ENCODE data around the gene YWHAE.
A peak's percentile ranks its signal among the peaks of the same experiment; 100 is the strongest.
"Not testable (repeated sequence)": the region's sequence is repeated elsewhere in the genome, so short reads cannot be mapped to it uniquely, and the experiment has no call there.

YWHAE gene

GRCh38 chr17:1399679-1400512, at the start of gene YWHAE:
Gene YWHAE (minus strand): TSS chr17:1400222. CDS start chr17:1400110, 112 bp downstream.
- peak; percentile 66 for FAIRE-seq

DNA sequence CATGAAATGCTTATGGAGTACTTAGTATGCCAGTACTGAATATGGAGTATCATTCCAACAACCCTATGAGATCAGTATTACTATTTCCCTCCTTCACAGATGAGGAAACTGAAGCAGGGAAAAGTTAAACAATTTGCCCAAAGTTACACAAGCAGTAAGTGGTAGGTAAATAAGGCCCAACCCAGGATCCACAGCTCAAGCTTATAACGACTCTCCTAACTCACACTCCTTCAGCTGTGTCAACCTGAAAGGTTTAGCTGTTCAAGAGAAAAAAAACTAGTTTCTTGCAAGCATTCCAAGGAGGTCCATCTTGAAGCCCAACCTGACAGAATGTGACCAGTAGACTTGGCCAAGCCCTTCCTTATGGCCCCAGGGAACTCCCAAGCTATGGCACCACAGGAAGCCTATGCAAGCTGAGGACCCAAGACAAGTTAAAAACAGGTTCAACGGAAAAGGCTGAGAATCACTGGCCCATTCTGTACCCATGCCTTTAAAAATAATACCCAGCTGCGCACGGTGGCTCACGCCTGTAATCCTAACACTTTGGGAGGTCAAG, 49.5 kb upstream of the YWHAE start:
- no peak for FAIRE-seq

DNA sequence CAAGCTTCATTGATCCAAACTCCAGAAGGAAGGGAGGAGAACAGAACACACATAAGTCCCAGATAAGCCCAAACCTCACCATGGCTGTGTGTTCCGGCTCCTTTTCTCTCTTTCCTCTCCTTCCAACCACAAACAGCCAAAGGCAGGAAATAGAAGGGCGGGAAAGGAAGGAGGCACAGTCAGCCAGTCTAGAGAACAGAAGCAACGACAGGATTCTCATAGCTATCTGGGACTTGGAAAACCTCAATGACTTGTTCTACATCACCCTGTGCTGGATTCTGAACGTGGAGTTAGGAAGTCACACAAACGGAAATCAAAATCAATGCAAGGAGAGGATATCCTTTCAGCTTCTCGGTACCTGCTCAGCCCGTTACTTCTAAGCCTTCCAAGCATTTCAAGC, 47.0 kb upstream of the YWHAE start:
- no peak for FAIRE-seq

DNA sequence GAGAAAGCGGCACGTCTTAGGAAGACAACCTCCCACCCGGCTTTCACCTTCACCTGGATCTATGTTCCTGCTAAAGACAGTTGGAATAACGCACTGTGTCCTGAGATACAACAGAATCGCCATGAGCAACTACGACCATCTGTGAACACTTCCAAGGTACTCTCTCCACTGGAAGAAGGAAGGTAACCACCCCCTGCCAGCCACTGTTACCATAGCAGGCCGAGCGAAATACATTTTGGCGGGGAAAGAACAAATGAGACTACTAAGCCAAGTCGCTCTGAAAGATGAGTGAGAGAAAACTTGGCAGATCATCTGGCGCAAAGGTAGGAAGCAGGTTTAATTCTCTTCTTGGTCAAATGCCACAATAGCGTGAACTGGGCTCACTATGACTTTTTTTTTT, 46.2 kb upstream of the YWHAE start:
- FAIRE-seq = no peak

DNA sequence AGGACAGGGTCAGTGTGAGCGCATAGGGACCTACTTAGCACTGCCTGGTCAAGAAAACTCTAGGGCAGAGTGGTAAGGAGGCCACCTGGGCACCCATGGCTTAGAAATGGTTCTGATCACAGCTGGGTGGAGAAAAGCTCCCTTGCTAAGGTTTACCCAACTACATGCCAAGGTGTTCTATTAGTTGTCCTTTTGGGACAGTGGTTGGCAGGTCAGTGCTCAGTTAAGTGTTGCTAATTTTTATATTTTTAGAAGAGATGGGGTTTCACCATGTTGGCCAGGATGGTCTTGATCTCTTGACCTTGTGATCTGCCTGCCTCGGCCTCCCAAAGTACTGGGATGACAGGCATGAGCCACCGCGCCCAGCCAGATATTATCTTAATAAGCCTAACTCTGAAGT, 45.7 kb upstream of the YWHAE start:
- not testable (repeated sequence) for FAIRE-seq

DNA sequence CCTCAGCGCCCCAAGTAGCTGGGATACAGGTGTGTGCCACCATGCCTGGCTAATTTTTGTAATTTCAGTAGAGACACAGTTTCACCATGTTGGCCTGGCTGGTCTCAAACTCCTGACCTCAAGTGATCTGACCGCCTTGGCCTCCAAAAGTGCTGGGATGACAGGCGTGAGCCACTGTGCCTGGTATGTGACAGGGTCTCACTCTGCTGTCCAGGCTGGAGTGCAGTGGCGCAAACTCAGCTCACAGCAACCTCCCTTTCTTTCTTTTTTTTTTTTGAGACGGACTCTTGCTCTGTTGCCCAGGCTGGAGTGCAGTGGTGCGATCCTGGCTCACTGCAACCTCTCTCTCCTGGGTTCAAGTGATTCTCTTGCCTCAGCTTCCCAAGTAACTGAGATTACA, 42.7 kb upstream of the YWHAE start:
- not testable (repeated sequence) for FAIRE-seq

- no peak for FAIRE-seq
Measured at GRCh38 chr17:1442187-1442586, 42.2 kb upstream of the YWHAE start.

DNA sequence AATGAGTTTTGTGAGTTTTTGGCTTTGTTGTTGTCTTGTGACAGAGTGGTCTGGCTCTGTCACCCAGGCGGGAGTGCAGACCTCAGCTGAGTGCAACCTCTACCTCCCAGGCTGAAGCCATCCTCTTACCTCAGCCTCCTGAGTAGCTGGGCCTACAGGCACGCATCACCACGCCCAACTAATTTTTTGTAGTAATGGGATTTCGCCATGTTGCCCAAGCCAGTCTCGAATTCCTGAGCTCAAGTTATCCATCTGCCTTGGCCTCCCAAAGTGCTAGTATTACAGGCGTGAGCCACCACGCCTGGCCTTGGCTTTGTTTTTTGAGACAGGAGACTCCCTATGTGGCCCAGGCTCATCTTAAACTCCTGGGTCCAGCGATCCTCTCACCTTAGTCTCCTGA, 40.9 kb upstream of the YWHAE start:
- FAIRE-seq = no peak

- no peak for FAIRE-seq
Measured at GRCh38 chr17:1438593-1439083, 38.6 kb upstream of the YWHAE start.

- FAIRE-seq = no peak
Measured at GRCh38 chr17:1435326-1435725, 35.3 kb upstream of the YWHAE start.

- FAIRE-seq = no peak
Measured at GRCh38 chr17:1434150-1434549, 34.1 kb upstream of the YWHAE start.

GRCh38 chr17:1431631-1432104, 31.6 kb upstream of the YWHAE start:
- no peak for FAIRE-seq

- FAIRE-seq = no peak
Measured at GRCh38 chr17:1423456-1424135, 23.6 kb upstream of the YWHAE start.

GRCh38 chr17:1422885-1423284, 22.9 kb upstream of the YWHAE start:
- FAIRE-seq = no peak

DNA sequence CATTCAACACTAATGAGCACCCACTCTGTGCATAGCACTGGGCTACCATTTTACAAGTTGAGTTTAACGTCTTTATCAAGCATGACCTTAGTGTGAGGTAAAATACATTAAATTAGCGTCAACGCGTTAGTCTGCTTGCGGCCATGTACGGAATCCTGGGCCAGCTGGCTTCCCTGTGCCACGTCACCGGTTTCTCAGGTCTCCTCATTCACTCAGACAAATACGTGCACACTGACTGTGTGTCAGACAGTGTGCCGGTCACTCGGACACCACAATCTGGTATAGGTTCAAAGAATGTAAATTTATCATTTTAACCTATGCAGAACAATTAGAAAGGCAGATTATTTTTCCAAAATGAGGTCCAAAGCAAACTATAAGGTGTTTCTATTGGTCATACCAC, 21.4 kb upstream of the YWHAE start:
- no peak for FAIRE-seq

DNA sequence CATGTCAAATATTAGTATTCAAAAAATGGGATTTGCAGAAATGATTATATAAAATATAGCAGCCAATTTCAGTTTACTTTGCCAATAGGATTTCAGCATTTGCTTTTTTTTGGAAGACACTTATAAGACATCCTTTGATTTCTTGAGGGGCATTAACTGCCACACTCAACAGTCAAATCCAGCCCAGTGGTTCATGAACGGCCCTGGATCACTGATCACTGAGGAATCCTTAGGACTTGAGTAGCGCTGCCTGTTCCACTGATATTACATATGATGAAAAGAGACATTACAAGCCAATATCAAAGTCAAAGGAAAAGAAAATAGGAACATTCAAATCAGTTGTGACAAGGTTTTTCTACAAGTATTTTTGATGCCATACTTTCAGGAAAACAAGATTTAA, 21.0 kb upstream of the YWHAE start:
- no peak for FAIRE-seq

DNA sequence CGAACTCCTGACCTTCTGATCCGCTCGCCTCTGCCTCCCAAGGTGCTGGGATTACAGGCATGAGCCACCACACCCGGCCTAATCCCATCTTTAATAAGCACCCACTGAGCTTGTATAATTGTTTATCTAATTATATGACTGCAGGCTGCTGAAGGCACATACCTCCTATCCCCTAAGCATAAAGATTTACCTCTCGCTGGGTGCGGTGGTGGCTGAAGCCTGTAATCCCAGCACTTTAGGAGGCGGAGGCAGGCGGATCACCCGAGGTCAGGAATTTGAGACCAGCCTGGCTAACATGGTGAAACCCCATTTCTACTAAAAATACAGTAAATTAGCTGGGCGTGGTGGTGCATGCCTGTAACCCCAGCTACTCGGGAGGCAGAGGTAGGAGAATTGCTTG, 20.1 kb upstream of the YWHAE start:
- no peak for FAIRE-seq

- FAIRE-seq = not testable (repeated sequence)
Measured at GRCh38 chr17:1418476-1418875, 18.5 kb upstream of the YWHAE start.

DNA sequence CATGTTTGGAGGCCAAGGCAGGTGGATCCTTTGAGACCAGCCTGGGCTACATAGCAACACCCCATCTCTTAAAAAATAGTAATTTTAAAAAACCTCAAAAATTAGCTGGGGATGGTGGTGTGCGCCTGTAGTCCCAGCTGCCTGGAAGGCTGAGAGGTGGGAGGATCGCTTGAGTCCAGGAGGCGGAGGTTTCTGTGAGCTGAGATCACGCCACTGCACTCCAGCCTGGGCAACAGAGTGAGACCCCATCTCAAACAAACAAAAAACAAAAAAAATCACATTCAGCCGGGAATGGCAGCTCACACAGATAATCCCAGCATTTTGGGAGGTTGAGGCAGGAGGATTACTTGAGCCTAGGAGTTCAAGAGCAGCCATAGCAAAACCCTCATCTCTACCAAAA, 16.4 kb upstream of the YWHAE start:
- no peak for FAIRE-seq

GRCh38 chr17:1414634-1415033, 14.6 kb upstream of the YWHAE start:
- FAIRE-seq = no peak

DNA sequence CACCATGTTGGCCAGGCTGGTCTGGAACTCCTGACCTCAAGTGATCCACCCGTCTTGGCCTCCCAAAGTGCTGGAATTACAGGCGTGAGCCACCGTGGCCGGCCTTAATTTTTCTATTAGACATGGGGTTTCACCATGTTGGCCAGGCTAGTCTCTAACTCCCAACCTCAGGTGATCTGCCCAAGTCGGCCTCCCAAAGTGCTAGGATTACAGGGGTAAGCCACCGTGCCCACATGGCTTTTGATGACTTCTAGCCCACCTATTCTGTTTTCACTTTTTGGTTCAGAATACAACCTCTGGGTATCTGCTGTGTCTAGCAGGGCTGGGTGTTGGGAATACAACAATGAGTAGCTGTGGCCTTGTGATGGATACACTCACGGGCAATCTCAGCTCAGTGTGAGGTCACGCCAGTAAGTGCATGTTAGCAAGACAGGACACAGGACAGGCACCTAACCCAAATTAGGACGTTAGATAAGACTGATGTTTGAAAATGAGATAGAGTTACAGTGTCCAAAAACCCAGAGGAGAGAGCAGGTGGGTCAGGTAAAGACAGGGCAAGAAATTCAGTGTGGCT, 14.1 kb upstream of the YWHAE start:
- FAIRE-seq = no peak

DNA sequence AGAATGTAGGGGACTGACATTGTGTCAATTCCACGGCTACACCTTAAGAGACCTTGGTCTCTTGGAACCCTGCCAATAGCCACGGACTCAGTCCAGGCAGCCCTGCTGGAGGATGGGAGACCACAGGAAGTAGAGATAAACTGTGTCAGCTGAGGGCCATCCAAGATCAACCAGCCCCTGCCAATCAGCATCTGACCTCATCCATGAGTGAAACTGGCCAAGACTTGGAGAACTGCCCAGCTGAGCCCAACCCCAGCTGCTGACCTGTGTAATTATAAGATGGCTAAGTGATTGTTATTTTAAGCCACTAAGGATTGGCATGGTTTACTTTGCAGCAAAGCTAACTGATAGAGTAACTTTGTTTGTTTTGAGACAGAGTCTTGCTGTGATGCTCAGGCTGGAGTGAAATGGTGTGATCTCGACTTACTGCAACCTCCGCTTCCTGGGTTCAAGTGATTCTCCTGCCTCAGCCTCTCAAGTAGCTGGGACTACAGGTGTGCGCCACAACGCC, 13.3 kb upstream of the YWHAE start:
- no peak for FAIRE-seq
